Measurements from ENCODE around the gene DLX2. TPM values are rescaled to one million over a fixed set of nuclear protein-coding genes. Genes with fewer than 3 reads are reported as not detected.

The DLX2 gene
- total and polyA plus RNA-seq, 2 donors from 2014 or later = not detected

DNA sequence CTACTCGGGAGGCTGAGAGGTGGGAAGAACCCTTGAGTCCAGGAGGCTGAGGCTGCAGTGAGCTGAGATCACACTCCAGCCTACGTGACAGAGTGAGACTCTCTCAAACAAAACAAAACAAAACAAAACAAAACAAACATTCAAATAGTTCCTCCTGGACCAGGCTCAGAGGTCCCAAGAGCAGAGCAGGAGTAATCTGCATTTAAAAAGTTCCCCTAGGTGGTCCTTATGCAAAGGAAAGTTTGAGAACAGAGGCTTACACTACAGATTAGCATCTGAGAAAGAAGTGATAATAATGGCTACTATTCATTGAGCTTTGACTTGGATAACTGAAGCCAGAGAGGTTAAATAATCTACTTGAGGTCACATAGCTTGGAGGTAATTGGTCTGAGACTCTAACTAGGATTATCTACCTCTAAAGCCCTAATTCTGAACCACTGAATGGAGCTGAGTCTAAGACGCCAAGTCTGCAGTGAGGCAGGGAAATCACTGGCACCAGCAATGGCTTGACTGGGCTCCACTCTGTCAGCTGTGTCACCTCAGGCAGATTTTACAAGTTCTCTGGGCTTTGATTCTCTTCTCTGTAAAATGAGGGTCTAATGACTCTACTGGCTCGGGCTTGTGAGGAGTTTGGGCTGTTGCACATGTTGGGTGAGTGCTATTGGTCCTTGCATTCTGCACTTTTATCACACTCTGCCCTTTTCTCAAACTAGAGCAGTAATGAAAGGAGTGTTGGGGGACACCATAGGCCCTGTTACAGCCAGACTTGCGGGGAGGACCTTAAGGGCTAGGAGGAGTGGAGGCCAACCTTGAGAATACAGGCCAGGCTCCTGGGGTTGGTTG is 29.2 kb upstream of the DLX2 start:
- no peak overlapping the region for H3K27ac ChIP-seq (ENCODE audit: low read depth in 2 of 2, low read length in 2 of 2)
- intact Hi-C loops (cut with DNase I) = no loop called here
- H3K27me3 ChIP-seq (ENCODE audit: control insufficient read depth, insufficient read depth, low read length) = no peaks in the 10 kb centered on the region
- no peaks in the 10 kb centered on the region for H3K36me3 ChIP-seq (ENCODE audit: control insufficient read depth in 2 of 3, insufficient read depth in 3 of 3, low read length in 3 of 3)
- H3K4me3 ChIP-seq (ENCODE audit: low read length in 3 of 3) = no peak overlapping the region
- no peak overlapping the region for H3K9ac ChIP-seq (ENCODE audit: low read length in 3 of 3)
- TF ChIP-seq, protein P1, sequence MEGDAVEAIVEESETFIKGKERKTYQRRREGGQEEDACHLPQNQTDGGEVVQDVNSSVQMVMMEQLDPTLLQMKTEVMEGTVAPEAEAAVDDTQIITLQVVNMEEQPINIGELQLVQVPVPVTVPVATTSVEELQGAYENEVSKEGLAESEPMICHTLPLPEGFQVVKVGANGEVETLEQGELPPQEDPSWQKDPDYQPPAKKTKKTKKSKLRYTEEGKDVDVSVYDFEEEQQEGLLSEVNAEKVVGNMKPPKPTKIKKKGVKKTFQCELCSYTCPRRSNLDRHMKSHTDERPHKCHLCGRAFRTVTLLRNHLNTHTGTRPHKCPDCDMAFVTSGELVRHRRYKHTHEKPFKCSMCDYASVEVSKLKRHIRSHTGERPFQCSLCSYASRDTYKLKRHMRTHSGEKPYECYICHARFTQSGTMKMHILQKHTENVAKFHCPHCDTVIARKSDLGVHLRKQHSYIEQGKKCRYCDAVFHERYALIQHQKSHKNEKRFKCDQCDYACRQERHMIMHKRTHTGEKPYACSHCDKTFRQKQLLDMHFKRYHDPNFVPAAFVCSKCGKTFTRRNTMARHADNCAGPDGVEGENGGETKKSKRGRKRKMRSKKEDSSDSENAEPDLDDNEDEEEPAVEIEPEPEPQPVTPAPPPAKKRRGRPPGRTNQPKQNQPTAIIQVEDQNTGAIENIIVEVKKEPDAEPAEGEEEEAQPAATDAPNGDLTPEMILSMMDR (IDR thresholded peaks at IDR 0.05; ENCODE audit: borderline replicate concordance, extremely low read depth, insufficient read depth) = no peak
- no peaks in the 10 kb centered on the region for H3K9me3 ChIP-seq (ENCODE audit: control insufficient read depth in 2 of 3, insufficient read depth in 1 of 3, low read length in 3 of 3)
- DNase-seq = no peak
- H3K4me1 ChIP-seq (ENCODE audit: control insufficient read depth in 2 of 3, insufficient read depth in 2 of 3, low read depth in 1 of 3, low read length in 3 of 3) = no peaks in the 10 kb centered on the region
- FAIRE-seq = no peak

DNA sequence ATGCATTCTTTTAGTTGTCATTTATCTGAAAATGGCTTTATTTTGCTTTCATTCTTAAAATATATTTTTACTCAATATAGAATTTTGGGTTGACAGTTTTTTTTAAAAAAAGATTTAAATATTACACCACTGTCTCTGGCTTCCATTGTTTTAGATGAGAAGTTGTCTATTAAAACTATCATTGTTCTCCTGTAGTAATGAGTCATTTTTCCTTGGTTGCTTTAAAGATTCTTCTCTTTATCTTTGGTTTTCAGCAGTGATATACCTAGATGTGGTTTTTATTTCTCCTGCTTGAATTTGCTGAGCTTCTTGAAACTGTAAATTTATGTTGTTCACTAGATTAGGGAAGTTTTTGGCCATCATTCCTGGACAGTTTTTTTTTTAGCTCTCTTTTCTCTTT is 26.7 kb upstream of the DLX2 start:
- H3K27me3 ChIP-seq (ENCODE audit: control insufficient read depth, insufficient read depth, low read length) = no peaks in the 10 kb centered on the region
- H3K4me1 ChIP-seq (ENCODE audit: control insufficient read depth in 2 of 3, insufficient read depth in 2 of 3, low read depth in 1 of 3, low read length in 3 of 3) = no peaks in the 10 kb centered on the region
- no peak overlapping the region for H3K9ac ChIP-seq (ENCODE audit: low read length in 3 of 3)
- DNase-seq (no peak), FAIRE-seq (no peak)
- no peak overlapping the region for H3K27ac ChIP-seq (ENCODE audit: low read depth in 2 of 2, low read length in 2 of 2)
- H3K4me3 ChIP-seq (ENCODE audit: low read length in 3 of 3) = no peak overlapping the region
- H3K9me3 ChIP-seq (ENCODE audit: control insufficient read depth in 2 of 3, insufficient read depth in 1 of 3, low read length in 3 of 3) = no peaks in the 10 kb centered on the region
- intact Hi-C loops (cut with DNase I) = no loop called here
- TF ChIP-seq, protein P1 (IDR thresholded peaks at IDR 0.05; ENCODE audit: borderline replicate concordance, extremely low read depth, insufficient read depth) = no peak
- H3K36me3 ChIP-seq (ENCODE audit: control insufficient read depth in 2 of 3, insufficient read depth in 3 of 3, low read length in 3 of 3) = no peaks in the 10 kb centered on the region

DNA sequence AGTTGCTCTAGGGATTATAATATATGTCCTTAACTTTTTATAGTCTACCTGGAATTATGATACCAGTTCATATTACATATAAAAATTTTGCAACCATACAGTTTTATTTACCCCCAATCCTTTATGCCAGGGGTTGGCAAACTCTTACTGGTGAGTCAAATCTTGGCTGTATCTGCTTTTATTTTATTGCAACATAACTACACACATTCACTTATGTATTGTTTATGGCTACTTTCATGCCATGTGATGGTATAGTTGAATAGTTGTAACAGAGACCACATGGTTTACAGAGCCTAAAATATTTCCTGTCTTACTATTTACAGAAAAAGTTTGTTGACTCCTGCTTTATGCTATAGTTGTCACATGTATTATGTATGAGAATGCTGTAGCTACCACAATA is 25.8 kb upstream of the DLX2 start:
- Histone ChIP-seq H3K27me3 (ENCODE audit: control insufficient read depth, insufficient read depth, low read length) (no peaks in the 10 kb centered on the region), H3K36me3 (ENCODE audit: control insufficient read depth in 2 of 3, insufficient read depth in 3 of 3, low read length in 3 of 3) (no peaks in the 10 kb centered on the region), H3K9me3 (ENCODE audit: control insufficient read depth in 2 of 3, insufficient read depth in 1 of 3, low read length in 3 of 3) (no peaks in the 10 kb centered on the region), H3K27ac (ENCODE audit: low read depth in 2 of 2, low read length in 2 of 2) (no peak overlapping the region), H3K9ac (ENCODE audit: low read length in 3 of 3) (no peak overlapping the region), H3K4me1 (ENCODE audit: control insufficient read depth in 2 of 3, insufficient read depth in 2 of 3, low read depth in 1 of 3, low read length in 3 of 3) (no peaks in the 10 kb centered on the region), H3K4me3 (ENCODE audit: low read length in 3 of 3) (no peak overlapping the region)
- DNase-seq = no peak
- no peak for FAIRE-seq
- TF ChIP-seq, protein P1 (IDR thresholded peaks at IDR 0.05; ENCODE audit: borderline replicate concordance, extremely low read depth, insufficient read depth) = no peak
- intact Hi-C loops (cut with DNase I) = no loop called here
